DMS153 treated with DMSO at 0.1 percent for 48 hours (cell line): ENCODE results near the gene SELENOT.

Source experiments
- DNase-seq: peaks from one replicate; lab custom pipeline; 2025; ENCODE audit not compliant: unreplicated experiment; lab: John Stamatoyannopoulos, UW

Gene SELENOT

GRCh38 chr3:150662410-150663200, 59.5 kb downstream of the SELENOT start:
- DNase-seq, result no peak

DNA sequence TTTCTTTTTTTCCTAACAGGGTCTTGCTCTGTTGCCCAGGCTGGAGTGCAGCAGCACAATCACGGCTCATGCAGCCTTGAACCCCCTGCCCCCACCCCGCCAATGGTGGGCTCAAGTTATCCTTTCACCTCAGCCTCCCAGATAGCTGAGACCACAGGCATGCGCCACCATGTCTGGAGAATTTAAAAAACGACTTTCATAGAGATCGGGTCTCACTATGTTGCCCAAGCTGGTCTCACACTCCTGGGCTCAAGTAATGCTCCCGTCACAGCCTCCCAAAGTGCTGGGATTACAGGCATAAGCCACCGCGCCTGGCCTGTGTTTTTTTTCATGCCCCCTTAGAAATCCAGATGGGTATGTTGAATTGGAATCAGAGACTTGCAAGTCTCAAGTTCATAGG, 60.3 kb downstream of the SELENOT start:
- DNase-seq, result no peak

GRCh38 chr3:150666167-150666566, 63.0 kb downstream of the SELENOT start:
- DNase-seq, result no peak

- no peak for DNase-seq
Observed at GRCh38 chr3:150673966-150674365, 70.8 kb downstream of the SELENOT start.

- DNase-seq, result no peak
Observed at GRCh38 chr3:150675587-150675986, 72.5 kb downstream of the SELENOT start.
